Cortex of kidney (tissue), 1 donor: ENCODE measurements around the gene SNAI3.

Experiments used
- DNase-seq: peaks from one replicate; lab custom pipeline; 2025; lab: John Stamatoyannopoulos, UW

SNAI3 gene

GRCh38 chr16:88686439-88687253, at the start of gene SNAI3:
Gene SNAI3, minus strand, starts transcription at chr16:88686507. Its CDS starts 101 bp downstream, at chr16:88686406.
- peak; percentile 55 for DNase-seq

DNA sequence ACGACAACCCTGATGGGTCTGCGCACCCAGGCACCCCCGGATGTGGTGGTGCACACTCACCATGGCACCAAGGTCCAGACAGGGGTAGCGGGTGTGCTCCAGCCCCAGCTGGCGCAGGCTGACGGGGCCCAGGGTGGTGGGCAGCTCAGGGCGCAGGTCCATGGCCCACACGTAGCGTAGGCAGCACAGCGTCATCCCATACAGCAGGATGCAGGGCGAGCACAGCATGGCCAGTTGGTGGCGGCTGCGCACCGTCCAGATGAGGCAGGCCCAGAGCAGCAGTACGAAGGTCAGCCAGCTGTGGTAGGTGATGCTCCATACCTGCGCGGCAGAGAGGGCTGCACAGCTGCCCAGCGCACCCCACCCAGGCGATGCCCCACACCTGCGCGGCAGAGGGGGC, 49.8 kb upstream of the SNAI3 start:
- no peak for DNase-seq

DNA sequence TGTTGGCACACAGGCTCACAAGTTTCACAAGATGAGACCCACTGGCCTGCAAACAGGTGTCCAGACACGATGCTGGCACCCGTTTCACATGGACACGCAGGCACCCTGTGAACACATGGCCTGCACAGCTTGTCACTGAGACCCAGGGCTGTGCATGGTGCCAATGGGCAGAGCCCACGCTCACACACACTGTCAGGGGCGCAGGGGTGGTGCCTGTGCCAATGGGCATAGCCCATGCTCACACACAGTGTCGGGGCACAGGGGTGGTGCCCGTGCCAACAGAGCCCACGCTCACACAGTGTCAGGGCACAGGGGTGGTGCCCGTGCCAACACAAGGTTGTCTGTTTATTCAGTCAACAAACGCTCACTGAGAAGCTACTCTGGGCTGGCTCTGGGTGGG, 49.3 kb upstream of the SNAI3 start:
- no peak for DNase-seq

- DNase-seq = no peak
Observed at GRCh38 chr16:88735121-88735520, 48.8 kb upstream of the SNAI3 start.

GRCh38 chr16:88734361-88734728, 48.0 kb upstream of the SNAI3 start:
- DNase-seq = no peak

DNA sequence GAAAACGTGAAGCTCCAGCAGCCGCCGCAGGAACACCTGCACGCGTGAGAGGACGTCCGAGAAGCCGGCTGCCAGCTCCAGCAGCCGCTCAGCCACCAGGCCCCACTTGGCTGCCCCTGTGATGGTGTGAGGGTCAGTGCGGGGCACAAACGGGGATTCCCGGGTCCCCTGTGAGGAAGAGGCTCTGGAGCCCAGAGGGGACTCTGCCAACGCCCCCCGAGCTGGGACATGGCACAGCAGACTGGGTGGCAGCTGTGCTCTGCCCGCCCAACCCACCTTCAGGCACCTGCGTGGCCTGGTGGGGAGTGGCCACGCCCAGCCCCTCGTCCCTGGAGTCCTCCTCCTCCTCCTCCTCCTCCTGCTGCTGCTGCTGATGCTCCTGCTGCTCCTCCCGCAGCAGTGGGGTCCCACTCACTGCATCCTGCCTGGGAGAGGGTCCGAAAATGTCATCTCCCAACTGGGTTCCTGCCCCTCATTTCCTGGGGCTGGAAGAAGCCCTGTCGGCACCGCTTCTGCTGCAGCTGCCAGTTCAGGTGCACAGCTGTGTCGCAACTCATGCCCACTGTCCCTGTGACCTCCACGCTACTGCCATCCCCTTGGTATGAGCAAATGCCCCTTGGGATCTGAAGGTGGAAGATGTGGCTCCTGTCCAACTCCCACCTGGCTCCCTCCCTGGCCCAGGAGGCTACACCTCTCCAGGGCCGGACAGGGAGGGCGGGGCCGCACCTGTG, 47.5 kb upstream of the SNAI3 start:
- no peak for DNase-seq

GRCh38 chr16:88732961-88733294, 46.6 kb upstream of the SNAI3 start:
- no peak for DNase-seq

- DNase-seq = no peak
Observed at GRCh38 chr16:88732172-88732960, 46.1 kb upstream of the SNAI3 start.

- DNase-seq = no peak
Observed at GRCh38 chr16:88731699-88732098, 45.4 kb upstream of the SNAI3 start.

DNA sequence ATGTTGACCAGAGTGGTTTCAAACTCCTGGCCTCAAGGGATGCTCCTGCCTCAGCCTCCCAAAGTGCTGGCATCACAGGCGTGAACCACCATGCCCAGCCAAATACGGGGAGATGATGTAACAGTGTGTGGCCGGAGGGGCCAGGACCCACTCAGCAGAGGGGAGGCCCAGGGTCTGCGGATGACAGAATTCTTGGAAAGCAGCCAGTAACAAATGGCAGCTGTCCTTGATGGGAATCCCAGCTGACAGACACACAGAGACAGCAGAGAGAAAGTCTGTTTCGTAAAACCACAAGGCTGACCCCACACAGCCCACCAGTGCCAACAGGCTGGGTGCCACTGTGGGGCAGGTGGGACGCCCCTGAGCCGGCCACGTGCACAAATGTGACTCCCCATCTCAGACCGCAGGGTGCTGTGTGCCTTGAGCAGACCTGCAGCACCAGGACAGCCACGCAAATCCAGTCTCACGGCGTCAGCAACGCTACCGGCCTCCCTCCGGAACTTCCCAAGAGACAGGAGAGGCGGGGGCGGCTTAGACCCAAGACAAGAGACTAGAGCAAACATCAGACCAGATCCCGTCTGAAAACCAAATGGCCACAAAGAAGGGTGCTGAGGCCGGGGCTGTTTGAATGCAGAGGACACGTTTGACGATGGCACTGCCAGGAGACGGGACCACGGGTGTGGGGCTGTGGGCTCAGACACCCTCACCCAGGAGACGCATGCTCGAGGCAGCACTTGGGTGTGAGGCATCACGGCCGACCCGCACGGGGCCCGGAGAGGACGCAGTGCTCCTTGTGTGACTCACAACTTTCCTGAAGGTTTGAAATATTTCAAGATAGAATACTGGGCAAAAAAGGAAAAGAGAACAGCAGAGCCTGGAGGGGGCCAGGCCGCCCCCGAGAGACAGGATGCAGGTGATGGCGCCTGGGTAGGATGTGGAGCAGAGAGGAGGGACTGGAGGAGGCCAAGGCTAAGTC, 44.6 kb upstream of the SNAI3 start:
- DNase-seq = no peak

- no peak for DNase-seq
Observed at GRCh38 chr16:88727871-88728270, 41.6 kb upstream of the SNAI3 start.

GRCh38 chr16:88726981-88727380, 40.7 kb upstream of the SNAI3 start:
- DNase-seq = no peak

GRCh38 chr16:88726408-88726749, 40.1 kb upstream of the SNAI3 start:
- DNase-seq = no peak

- no peak for DNase-seq
Observed at GRCh38 chr16:88725609-88726407, 39.5 kb upstream of the SNAI3 start.

GRCh38 chr16:88724855-88725555, 38.7 kb upstream of the SNAI3 start:
- DNase-seq = no peak

- DNase-seq = no peak
Observed at GRCh38 chr16:88723911-88724310, 37.6 kb upstream of the SNAI3 start.

- DNase-seq = no peak
Observed at GRCh38 chr16:88723507-88723887, 37.2 kb upstream of the SNAI3 start.

- DNase-seq = no peak
Observed at GRCh38 chr16:88722784-88723506, 36.6 kb upstream of the SNAI3 start.
